Left ventricle myocardium inferior (tissue), 1 donor: ENCODE data around the gene POLR3E. TPM values are rescaled to one million over a fixed set of nuclear protein-coding genes. Genes with fewer than 3 reads are reported as not detected.

Experiments
- DNase-seq: peaks from one replicate; pipeline ENCODE4 v3.0.0-alpha.2; 2020
- H3K27ac ChIP-seq: fragments of 200-600 bp; replicated peaks from 2 replicates; pipeline ENCODE4 v1.8.0; 2021
- H3K27me3 ChIP-seq: fragments of 200-600 bp; 2 replicates; pipeline ENCODE4 v1.8.0; 2021; ENCODE audit warnings: low read depth
- H3K36me3 ChIP-seq: fragments of 200-600 bp; 2 replicates; pipeline ENCODE4 v1.8.0; 2021
- H3K4me1 ChIP-seq: fragments of 200-600 bp; 2 replicates; pipeline ENCODE4 v1.8.0; 2021
- H3K4me3 ChIP-seq: fragments of 200-600 bp; 2 replicates; pipeline ENCODE4 v1.8.0; 2021; ENCODE audit warnings: mild to moderate bottlenecking, moderate library complexity
- H3K9me3 ChIP-seq: fragments of 200-600 bp; replicated peaks from 2 replicates; pipeline ENCODE4 v1.8.0; 2021
- intact Hi-C: fragments of 100-400 bp; cut with micrococcal nuclease; formaldehyde crosslinking; loops from one replicate; pipeline ENCODE4 v1.11.0; 2022
- total RNA-seq: library from RNA; stranded (reverse); fragmentation: NEBNext Ultra II Directional; extraction: Animal tissue kit (Norgen Biotek cat#: 25700); gene quantifications from one replicate; pipeline ENCODE4 v1.2.1, GENCODE V29; 2021
- TF ChIP-seq, protein P1 (sequence below): fragments of 200-600 bp; IDR thresholded peaks from 2 replicates; pipeline ENCODE4 v1.8.0; 2021; ENCODE audit warnings: antibody characterized with exemption, mild to moderate bottlenecking, borderline replicate concordance
- donor health status: DM: no; HTN: yes; CAD: no; lungs with severe emphysema.

The POLR3E gene
- total RNA-seq, 1 donor from 2014 or later, result 38.4 TPM

DNA sequence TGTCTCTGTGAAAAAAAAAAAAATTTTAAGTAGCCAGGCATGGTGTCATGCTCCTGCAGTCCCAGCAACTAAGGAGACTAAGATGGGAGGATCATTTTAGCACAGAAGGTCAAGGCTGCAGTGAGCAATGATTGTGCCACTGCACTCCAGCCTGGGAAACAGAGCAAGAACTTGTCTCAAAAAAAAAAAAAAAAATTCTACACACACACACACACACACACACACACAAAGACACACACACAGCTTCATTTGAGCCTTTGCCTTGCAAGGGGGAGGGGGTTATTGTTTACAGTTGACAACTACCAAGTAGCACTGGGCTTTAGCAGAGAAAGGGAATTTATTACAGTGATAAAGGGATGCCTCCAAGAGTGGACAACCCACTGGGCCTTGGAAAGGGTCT is 4.9 kb upstream of the POLR3E start:
- Histone ChIP-seq H3K27me3 (no peaks in the 10 kb centered on the region), H3K4me1 (peaks cover 11% of the 10 kb centered on the region), H3K27ac (no peak overlapping the region), H3K36me3 (no peaks in the 10 kb centered on the region), H3K9me3 (no peaks in the 10 kb centered on the region), H3K4me3 (no peak overlapping the region)
- no peak for DNase-seq
- TF ChIP-seq, protein P1, sequence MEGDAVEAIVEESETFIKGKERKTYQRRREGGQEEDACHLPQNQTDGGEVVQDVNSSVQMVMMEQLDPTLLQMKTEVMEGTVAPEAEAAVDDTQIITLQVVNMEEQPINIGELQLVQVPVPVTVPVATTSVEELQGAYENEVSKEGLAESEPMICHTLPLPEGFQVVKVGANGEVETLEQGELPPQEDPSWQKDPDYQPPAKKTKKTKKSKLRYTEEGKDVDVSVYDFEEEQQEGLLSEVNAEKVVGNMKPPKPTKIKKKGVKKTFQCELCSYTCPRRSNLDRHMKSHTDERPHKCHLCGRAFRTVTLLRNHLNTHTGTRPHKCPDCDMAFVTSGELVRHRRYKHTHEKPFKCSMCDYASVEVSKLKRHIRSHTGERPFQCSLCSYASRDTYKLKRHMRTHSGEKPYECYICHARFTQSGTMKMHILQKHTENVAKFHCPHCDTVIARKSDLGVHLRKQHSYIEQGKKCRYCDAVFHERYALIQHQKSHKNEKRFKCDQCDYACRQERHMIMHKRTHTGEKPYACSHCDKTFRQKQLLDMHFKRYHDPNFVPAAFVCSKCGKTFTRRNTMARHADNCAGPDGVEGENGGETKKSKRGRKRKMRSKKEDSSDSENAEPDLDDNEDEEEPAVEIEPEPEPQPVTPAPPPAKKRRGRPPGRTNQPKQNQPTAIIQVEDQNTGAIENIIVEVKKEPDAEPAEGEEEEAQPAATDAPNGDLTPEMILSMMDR, result no peak
- intact Hi-C loops, result no loop called here

DNA sequence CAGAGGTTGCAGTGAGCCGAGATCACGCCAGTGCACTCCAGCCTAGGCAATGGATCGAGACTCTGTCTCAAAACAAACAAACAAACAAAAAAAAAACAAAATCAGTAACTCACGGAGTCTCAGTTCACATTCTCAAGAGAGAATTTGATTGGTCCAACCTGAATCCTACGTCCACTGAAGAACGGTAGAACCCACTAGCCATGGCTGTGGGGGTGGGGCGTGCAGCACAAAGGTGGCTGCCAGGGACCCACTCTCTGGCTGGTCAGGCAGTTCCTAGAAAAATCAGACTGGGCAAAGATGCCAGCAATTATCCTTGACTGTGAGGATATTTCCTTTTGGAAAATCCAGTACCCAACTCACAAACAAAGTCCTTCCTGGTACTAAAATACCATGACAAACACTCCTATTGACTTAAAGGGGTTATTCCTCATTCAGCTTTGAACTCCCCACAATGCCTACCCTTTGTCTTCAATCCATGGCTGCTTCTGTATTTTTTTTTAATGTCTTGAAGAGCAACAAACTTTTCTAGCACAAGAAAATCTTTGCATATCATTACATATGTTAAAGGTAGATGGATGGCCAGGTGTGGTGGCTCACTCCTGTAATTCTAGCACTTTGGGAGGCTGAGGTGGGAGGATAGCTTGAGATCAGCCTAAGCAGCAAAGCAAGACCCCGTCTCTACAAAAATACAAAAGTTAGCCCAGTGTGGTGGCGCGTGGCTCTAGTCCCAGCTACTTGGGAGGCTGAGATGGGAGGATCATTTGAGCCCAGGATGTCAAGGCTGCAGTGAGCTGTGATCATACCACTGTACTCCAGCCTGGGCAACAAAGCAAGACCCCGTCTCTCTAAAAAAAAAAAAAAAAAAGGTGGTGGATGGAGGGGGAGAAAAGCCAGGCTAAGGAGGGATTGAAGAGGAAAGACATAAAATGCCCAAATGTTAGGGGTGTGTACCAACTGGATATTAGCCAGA is 3.8 kb upstream of the POLR3E start:
- Histone ChIP-seq H3K27ac (no peak overlapping the region), H3K4me1 (peaks cover 19% of the 10 kb centered on the region), H3K36me3 (no peaks in the 10 kb centered on the region), H3K27me3 (no peaks in the 10 kb centered on the region), H3K4me3 (no peak overlapping the region), H3K9me3 (no peaks in the 10 kb centered on the region)
- TF ChIP-seq, protein P1, result no peak
- intact Hi-C loops, result no loop called here
- no peak for DNase-seq

DNA sequence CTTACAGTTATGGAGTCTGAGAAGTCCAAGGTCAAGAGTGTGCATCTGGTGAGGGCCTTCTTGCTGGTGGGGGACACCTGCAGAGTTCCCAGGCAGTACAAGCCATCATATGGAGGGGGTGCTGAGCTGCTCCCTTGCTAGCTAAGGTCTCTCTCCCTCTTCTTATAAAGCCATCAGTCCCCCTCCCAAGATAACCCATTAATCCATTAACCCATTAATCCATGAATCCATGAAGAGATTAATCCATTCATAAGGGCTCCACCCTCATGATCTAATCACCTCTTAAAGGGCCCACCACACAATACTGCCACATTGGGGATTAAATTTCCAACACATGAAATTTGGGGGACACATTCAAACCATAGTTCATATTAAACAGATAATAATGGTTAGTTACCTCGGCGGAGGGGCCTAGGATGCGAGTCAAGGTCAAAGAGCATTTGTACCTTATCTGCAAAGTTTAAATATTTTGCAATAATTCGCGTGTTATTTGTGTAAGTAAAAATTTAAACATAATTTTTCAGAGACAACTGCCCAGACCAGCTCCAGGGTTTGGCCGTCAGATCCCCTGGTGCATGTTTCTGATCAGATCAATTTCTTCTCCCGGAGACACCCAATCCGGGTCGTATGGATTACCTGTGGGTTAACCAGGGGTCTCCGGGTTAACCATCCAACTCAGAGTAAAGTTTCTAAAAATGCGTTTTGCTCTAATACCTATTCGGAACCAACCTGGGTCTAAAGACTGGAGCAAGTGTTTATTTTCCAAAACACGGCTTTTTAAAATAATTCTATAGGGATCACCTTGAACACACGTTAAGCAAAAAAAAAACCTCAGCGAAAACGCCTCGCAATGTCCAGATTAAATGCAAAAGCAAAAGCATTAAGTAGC is 740 bp upstream of the POLR3E start:
- no peaks in the 10 kb centered on the region for H3K9me3 ChIP-seq
- intact Hi-C loops, result loop anchor here (5.0 kb wide), 1 partner anchor 99 kb away; no protein-coding TSS in a partner anchor
- DNase-seq, result no peak
- no peaks in the 10 kb centered on the region for H3K27me3 ChIP-seq
- no peaks in the 10 kb centered on the region for H3K36me3 ChIP-seq
- peak overlapping the region; percentile 95 for H3K4me3 ChIP-seq
- TF ChIP-seq, protein P1, result no peak
- peak overlapping the region; percentile 92 for H3K27ac ChIP-seq
- H3K4me1 ChIP-seq, result peaks cover 46% of the 10 kb centered on the region

DNA sequence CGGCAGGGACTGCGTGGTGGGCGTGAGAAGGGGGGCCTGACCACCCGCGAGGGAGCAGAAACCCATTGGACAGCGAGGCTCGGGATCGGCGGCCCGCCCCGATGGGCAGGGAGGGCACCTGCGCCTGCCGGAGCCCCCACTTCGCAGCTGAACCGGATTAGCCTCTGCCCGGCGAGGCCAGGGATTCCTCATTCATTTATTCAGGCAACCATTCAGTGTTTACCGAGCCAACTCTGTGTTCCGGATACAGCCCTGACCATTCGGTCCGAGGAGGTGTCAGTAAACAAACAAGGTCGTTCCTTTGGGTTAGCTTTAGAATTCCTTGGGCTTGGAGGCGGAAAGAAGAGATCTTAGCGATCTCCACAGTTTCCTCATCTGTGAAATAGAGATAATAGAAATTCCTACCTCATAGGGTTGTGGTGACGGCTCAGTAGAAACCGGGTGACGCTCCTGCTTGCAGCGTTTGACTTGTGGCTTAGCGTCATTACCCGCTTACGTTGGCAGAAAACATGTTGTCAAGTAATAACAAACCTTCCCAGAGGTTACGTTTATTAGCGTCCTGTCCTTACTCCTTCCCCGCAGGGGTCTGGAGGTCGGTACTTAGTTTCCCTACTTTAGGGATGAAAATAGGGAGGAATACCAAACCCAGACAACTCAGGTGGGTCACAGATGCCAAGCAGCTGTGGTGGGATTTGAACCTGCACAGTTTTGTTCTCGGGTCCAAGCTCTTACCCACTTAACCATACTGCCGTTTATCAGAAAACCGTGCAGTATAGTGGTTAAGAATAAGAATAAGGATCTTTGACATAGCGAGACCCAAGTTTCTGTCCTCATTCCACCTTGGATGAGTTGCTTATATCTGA is 893 bp downstream of the POLR3E start:
- TF ChIP-seq, protein P1, result no peak
- peaks cover 46% of the 10 kb centered on the region for H3K4me1 ChIP-seq
- H3K36me3 ChIP-seq, result peaks cover 8% of the 10 kb centered on the region
- H3K27me3 ChIP-seq, result no peaks in the 10 kb centered on the region
- no peaks in the 10 kb centered on the region for H3K9me3 ChIP-seq
- peak; percentile 63 for DNase-seq
- intact Hi-C loops, result loop anchor here (5.0 kb wide), 1 partner anchor 101 kb away; no protein-coding TSS in a partner anchor
- H3K4me3 ChIP-seq, result peak overlapping the region; percentile 95
- peak overlapping the region; percentile 92 for H3K27ac ChIP-seq

DNA sequence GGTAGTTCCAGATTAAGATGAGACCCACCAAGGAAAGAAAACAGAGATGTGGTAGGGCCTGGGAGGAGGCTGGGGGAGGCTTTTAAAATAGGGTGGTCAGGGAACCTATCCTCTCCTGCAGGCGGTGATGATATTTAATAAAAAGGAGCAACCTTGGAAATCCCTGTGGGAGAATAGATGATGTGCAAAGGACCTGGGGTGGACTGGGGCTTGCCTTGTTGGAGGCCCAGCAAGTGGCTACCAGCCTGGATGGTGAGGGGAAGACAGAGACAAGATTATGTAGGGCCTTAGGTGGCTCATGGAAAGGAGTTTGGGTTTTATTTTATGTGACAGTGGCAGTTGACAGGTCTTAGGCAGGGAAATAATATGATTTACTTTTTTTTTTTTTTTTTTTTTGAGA is 1.8 kb downstream of the POLR3E start:
- intact Hi-C loops, result loop anchor here (5.0 kb wide), 1 partner anchor 102 kb away; no protein-coding TSS in a partner anchor
- Histone ChIP-seq H3K36me3 (peaks cover 15% of the 10 kb centered on the region), H3K27ac (peak overlapping the region; percentile 92), H3K9me3 (no peaks in the 10 kb centered on the region), H3K4me3 (peak overlapping the region; percentile 95), H3K27me3 (no peaks in the 10 kb centered on the region), H3K4me1 (peaks cover 46% of the 10 kb centered on the region)
- no peak for DNase-seq
- TF ChIP-seq, protein P1, result no peak
